ENCODE results near the gene AIF1L. TPM values are rescaled to one million over a fixed set of nuclear protein-coding genes. Genes with fewer than 3 reads are reported as not detected.

AIF1L gene
- not detected for polyA plus RNA-seq (2012; ENCODE audit: missing spikeins)

DNA sequence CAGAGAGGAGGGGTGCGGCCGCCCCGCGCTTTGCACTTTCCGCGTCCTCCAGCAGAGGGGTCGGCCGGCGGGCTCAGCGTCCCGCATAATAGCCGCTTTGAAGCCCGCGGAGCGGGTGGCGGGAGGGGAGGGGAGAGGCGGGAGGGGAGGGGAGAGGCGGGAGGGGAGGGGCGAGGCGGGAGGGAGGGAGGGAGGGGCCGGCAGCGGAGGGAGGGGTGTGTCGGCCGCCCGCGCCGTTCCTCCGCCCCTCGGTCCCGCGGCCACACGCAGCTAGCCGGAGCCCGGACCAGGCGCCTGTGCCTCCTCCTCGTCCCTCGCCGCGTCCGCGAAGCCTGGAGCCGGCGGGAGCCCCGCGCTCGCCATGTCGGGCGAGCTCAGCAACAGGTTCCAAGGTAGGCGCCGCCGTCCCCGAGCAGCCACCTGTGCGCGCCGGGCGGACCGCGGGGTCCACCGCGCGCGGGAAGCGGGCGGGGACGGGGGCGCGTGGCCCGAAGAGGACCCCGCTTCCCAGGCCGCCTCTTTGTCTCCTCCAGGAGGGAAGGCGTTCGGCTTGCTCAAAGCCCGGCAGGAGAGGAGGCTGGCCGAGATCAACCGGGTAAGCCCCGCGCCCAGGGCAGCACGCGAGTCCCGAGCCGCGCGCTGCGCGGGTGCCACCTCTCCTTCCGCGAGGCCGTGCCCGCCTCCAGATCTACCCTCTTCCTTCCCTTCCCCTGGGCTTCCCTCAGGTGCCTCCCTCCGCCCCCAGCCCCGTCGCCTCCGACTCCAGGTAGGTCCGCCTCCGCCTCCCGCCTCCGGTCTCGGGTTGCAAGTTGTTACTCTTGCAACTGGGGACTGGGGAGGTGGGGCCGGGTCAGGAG is at the start of gene AIF1L:
Gene AIF1L, plus strand, starts transcription at position 263 of the 857 bp plus-strand sequence. Its CDS starts 99 bp downstream, at position 362.
- DNase-seq (ENCODE audit: insufficient read length), result no peak
- TF ChIP-seq TAF1 (IDR thresholded peaks at IDR 0.05; ENCODE audit: borderline replicate concordance, low read depth, low read length) (no peak), POLR2A (IDR thresholded peaks at IDR 0.05; ENCODE audit: low read depth, low read length) (no peak), POLR2AphosphoS5 (IDR thresholded peaks at IDR 0.05; ENCODE audit: low read depth, low read length) (no peak)
- no peak for FAIRE-seq

- no peak for FAIRE-seq
- no peak for TF ChIP-seq POLR2AphosphoS5 (IDR thresholded peaks at IDR 0.05; ENCODE audit: low read depth, low read length)
- TF ChIP-seq POLR2A (IDR thresholded peaks at IDR 0.05; ENCODE audit: low read depth, low read length), result no peak
- no peak for TF ChIP-seq TAF1 (IDR thresholded peaks at IDR 0.05; ENCODE audit: borderline replicate concordance, low read depth, low read length)
- DNase-seq (ENCODE audit: insufficient read length), result peak; percentile 72
Measured at GRCh38 chr9:131046581-131047202, 49.6 kb upstream of the AIF1L start.

DNA sequence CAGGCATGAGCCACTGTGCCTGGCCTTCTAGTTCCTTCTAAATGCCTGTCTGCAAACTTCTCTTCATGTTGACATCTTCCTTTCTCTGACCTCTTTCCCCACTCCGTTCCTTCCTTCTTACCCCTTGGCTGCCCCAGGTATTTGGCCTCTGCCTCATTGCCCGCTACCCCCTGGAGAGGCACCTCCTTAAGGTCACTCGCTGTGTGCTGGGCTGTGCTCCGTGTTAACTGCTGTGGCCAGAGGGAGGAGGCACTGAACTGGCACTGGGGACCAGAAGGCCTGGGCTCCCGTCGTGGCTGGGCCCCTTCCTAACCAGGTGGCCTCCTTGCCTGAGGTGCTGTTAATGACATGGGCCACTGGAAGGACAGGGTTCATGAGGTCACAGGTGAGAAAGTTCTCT is 48.0 kb upstream of the AIF1L start:
- DNase-seq (ENCODE audit: insufficient read length) (no peak), FAIRE-seq (no peak)
- TF ChIP-seq TAF1 (IDR thresholded peaks at IDR 0.05; ENCODE audit: borderline replicate concordance, low read depth, low read length), result no peak
- TF ChIP-seq POLR2A (IDR thresholded peaks at IDR 0.05; ENCODE audit: low read depth, low read length), result no peak
- no peak for TF ChIP-seq POLR2AphosphoS5 (IDR thresholded peaks at IDR 0.05; ENCODE audit: low read depth, low read length)

DNA sequence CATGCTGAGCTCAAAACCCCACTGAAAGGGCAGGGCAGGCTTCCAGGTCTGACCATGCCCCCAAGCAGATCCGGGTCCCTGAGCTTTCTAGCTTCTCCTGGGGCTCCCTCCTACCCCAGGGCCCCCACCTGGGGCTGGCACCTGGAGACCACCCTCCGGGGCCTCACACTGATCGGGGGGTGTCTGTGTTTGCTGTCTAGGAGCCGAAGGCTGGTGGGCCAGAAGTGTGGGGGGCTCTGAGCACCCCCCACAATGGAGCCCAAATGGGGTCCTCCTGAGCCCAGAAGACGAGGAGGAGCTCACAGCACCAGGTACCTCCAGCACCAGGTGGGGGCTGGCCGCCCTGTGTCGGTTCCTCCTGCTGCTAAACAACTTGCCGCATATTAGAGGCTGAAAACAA is 47.5 kb upstream of the AIF1L start:
- TF ChIP-seq TAF1 (IDR thresholded peaks at IDR 0.05; ENCODE audit: borderline replicate concordance, low read depth, low read length) (no peak), POLR2AphosphoS5 (IDR thresholded peaks at IDR 0.05; ENCODE audit: low read depth, low read length) (no peak), POLR2A (IDR thresholded peaks at IDR 0.05; ENCODE audit: low read depth, low read length) (no peak)
- FAIRE-seq (no peak), DNase-seq (ENCODE audit: insufficient read length) (no peak)

- FAIRE-seq (no peak), DNase-seq (ENCODE audit: insufficient read length) (no peak)
- TF ChIP-seq TAF1 (IDR thresholded peaks at IDR 0.05; ENCODE audit: borderline replicate concordance, low read depth, low read length) (no peak), POLR2A (IDR thresholded peaks at IDR 0.05; ENCODE audit: low read depth, low read length) (no peak), POLR2AphosphoS5 (IDR thresholded peaks at IDR 0.05; ENCODE audit: low read depth, low read length) (no peak)
Measured at GRCh38 chr9:131049829-131050715, 46.3 kb upstream of the AIF1L start.

DNA sequence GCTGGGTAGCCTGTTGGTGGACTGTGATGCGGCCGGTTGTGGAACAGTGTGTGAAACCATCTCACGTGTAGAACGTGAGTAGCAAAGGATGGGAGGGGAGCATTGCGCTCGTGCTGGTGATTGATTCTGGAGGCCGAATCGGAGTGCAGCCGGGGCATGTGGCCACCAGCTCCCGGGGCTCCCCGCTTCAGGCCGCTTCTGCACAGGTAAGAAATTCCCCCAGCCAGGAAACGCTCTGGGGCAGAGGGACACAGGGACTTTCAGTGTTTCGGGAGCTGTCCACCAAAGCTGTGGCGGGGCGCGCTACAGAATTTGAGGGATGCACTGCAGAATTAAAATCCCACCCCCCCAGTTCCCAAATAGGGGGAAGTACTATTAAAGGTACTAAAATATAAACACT is 45.5 kb upstream of the AIF1L start:
- no peak for FAIRE-seq
- no peak for DNase-seq (ENCODE audit: insufficient read length)
- no peak for TF ChIP-seq POLR2A (IDR thresholded peaks at IDR 0.05; ENCODE audit: low read depth, low read length)
- TF ChIP-seq POLR2AphosphoS5 (IDR thresholded peaks at IDR 0.05; ENCODE audit: low read depth, low read length), result no peak
- no peak for TF ChIP-seq TAF1 (IDR thresholded peaks at IDR 0.05; ENCODE audit: borderline replicate concordance, low read depth, low read length)

GRCh38 chr9:131051592-131052517 is 44.5 kb upstream of the AIF1L start:
- no peak for DNase-seq (ENCODE audit: insufficient read length)
- TF ChIP-seq POLR2AphosphoS5 (IDR thresholded peaks at IDR 0.05; ENCODE audit: low read depth, low read length), result no peak
- TF ChIP-seq TAF1 (IDR thresholded peaks at IDR 0.05; ENCODE audit: borderline replicate concordance, low read depth, low read length), result no peak
- no peak for TF ChIP-seq POLR2A (IDR thresholded peaks at IDR 0.05; ENCODE audit: low read depth, low read length)
- FAIRE-seq, result no peak

GRCh38 chr9:131053896-131054295 is 42.4 kb upstream of the AIF1L start:
- TF ChIP-seq TAF1 (IDR thresholded peaks at IDR 0.05; ENCODE audit: borderline replicate concordance, low read depth, low read length) (no peak), POLR2A (IDR thresholded peaks at IDR 0.05; ENCODE audit: low read depth, low read length) (no peak), POLR2AphosphoS5 (IDR thresholded peaks at IDR 0.05; ENCODE audit: low read depth, low read length) (no peak)
- no peak for FAIRE-seq

GRCh38 chr9:131056781-131057506 is 39.4 kb upstream of the AIF1L start:
- DNase-seq (ENCODE audit: insufficient read length), result no peak
- no peak for FAIRE-seq
- TF ChIP-seq POLR2A (IDR thresholded peaks at IDR 0.05; ENCODE audit: low read depth, low read length), result no peak
- TF ChIP-seq POLR2AphosphoS5 (IDR thresholded peaks at IDR 0.05; ENCODE audit: low read depth, low read length), result no peak
- TF ChIP-seq TAF1 (IDR thresholded peaks at IDR 0.05; ENCODE audit: borderline replicate concordance, low read depth, low read length), result no peak

More at GRCh38 chr9:131053896-131054295, 42.4 kb upstream of the AIF1L start:
- no peak for DNase-seq (ENCODE audit: insufficient read length)

Data from GM12892 (cell line).